GM06990 (cell line): ENCODE measurements around the gene GABRE.

ENCODE experiments used
- DNase-seq: peaks from one replicate; pipeline ENCODE4 v3.0.0-alpha.2; 2011; ENCODE audit not compliant: insufficient read length; ENCODE audit errors: extremely low read depth
- H3K27me3 ChIP-seq: replicated peaks from 2 replicates; pipeline ENCODE4 v1.6.0; 2011; ENCODE audit warnings: low read length; ENCODE audit not compliant: control insufficient read depth, insufficient read depth
- H3K36me3 ChIP-seq: 2 replicates; pipeline ENCODE4 v1.5.1; 2011; ENCODE audit warnings: low read length; ENCODE audit not compliant: control insufficient read depth, insufficient read depth
- H3K4me3 ChIP-seq: replicated peaks from 2 replicates; pipeline ENCODE4 v1.5.1; 2011; ENCODE audit warnings: low read depth, mild to moderate bottlenecking, control low read depth, low read length
- TF ChIP-seq, protein P1 (sequence below): IDR thresholded peaks from 2 replicates; pipeline ENCODE4 v1.5.1; 2011; ENCODE audit warnings: low read length, control low read depth, mild to moderate bottlenecking, inconsistent platforms; ENCODE audit not compliant: insufficient read depth, poor library complexity, severe bottlenecking

The GABRE gene

DNA sequence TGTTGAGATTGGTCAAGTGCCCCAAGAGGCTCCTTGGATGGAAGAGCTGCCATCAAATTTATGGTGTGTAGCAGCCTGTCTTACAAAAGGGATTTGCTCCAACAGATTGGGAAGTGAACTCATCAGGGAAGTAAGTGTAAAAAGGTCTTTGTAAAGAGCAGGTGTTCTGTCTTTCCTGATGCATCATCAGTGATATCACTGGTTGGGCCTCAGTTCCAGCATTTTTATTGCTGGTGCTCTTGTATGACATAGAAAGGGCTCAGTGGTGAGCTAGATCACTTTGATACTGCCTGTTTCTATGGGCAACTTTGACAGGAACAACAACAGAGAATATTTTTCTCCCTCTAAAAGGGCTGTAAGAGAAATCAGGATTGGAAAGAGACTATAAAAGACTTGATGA, 8.7 kb upstream of the GABRE start:
- DNase-seq, result no peak
- H3K36me3 ChIP-seq, result no peaks in the 10 kb centered on the region
- TF ChIP-seq, protein P1, sequence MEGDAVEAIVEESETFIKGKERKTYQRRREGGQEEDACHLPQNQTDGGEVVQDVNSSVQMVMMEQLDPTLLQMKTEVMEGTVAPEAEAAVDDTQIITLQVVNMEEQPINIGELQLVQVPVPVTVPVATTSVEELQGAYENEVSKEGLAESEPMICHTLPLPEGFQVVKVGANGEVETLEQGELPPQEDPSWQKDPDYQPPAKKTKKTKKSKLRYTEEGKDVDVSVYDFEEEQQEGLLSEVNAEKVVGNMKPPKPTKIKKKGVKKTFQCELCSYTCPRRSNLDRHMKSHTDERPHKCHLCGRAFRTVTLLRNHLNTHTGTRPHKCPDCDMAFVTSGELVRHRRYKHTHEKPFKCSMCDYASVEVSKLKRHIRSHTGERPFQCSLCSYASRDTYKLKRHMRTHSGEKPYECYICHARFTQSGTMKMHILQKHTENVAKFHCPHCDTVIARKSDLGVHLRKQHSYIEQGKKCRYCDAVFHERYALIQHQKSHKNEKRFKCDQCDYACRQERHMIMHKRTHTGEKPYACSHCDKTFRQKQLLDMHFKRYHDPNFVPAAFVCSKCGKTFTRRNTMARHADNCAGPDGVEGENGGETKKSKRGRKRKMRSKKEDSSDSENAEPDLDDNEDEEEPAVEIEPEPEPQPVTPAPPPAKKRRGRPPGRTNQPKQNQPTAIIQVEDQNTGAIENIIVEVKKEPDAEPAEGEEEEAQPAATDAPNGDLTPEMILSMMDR, result no peak
- H3K27me3 ChIP-seq, result no peaks in the 10 kb centered on the region
- no peak overlapping the region for H3K4me3 ChIP-seq

DNA sequence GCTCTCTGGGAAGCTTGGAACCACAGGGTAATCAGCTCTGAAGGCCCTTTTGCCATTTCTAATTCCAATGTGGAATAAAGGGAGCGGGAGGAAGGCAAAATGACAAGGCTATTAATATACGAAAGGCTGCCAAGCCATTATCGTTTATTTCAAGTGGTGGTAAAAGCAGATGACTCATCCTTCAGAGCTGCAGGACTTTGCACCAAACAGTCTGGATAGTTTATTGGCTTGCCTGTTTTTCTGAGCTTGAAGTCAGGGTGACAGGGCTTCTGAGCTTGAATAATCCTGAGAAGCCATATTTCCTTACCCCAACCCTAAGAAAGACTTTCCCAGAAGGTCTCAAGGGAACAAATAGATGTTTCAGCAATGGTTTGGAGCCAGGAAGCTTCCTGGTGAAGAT, 7.7 kb upstream of the GABRE start:
- DNase-seq, result no peak
- no peaks in the 10 kb centered on the region; the same call in 1 of the 2 replicates for H3K27me3 ChIP-seq
- H3K4me3 ChIP-seq, result no peak overlapping the region
- TF ChIP-seq, protein P1, result no peak
- H3K36me3 ChIP-seq, result no peaks in the 10 kb centered on the region

DNA sequence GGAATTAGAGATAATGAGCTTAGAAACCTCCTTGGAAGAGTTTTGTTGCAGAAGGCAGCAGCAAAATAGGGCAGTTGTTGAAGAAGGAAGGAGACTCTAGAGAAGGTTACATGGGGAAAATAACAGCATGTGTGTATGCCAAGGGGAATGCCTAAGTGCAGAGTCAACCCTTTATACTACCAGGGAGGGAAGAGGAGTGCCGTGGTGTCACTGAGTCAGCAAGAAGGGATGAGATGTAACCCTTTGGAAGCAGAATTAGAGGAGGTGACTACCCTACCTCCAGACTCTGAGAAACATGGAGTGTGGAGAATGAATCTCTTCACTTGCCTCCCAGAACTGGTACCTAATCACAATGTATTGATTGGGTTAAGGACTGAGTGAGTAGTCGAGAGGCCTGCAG, 6.7 kb upstream of the GABRE start:
- no peak for DNase-seq
- H3K36me3 ChIP-seq, result no peaks in the 10 kb centered on the region

DNA sequence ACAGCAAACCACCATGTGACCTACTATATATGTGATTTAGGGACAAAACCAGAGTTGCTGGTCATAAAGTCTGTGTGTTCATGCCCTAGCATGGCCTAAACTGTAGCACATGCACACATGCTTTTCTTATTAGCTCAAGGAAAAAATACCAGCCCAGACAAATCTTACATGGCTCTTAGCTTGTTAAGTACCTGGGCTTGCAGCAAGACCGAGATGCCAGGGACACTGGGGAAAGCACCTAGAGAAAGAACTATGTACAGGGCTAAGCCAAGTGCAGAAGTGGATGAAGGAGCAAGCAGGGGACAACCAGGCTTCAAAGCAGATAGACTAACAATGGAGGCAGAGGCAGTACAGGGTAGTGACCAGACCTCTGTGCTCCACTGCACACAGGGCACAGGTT, 3.4 kb upstream of the GABRE start:
- Histone ChIP-seq H3K27me3 (no peaks in the 10 kb centered on the region; the same call in 1 of the 2 replicates), H3K36me3 (no peaks in the 10 kb centered on the region), H3K4me3 (no peak overlapping the region)
- no peak for DNase-seq
- TF ChIP-seq, protein P1, result no peak

More for the DNA sequence above, 6.7 kb upstream of the GABRE start:
- TF ChIP-seq, protein P1, result no peak
- no peak overlapping the region for H3K4me3 ChIP-seq
- H3K27me3 ChIP-seq, result no peaks in the 10 kb centered on the region; the same call in 1 of the 2 replicates

DNA sequence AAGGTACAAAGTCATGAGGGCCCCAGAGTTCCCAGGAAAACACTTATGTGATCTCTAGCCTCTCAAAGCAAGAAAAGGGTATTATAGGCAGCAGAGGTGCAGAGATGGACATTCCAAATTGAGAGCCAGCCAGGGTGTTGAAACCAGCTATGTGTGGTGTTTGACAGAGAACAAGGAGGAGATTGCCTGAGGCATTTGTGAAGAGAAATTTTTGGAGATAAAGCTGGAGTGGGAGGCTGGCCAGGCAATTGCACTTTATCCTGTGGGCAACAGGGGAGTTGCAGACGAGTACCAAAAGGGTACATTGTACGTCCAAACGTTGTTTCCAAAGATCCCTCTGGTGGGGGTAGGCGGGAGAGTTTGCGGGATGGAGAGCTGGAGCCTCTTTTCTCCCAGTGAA, 2.5 kb upstream of the GABRE start:
- H3K27me3 ChIP-seq, result no peaks in the 10 kb centered on the region; the same call in 1 of the 2 replicates
- TF ChIP-seq, protein P1, result no peak
- H3K36me3 ChIP-seq, result no peaks in the 10 kb centered on the region
- no peak overlapping the region for H3K4me3 ChIP-seq
- no peak for DNase-seq

DNA sequence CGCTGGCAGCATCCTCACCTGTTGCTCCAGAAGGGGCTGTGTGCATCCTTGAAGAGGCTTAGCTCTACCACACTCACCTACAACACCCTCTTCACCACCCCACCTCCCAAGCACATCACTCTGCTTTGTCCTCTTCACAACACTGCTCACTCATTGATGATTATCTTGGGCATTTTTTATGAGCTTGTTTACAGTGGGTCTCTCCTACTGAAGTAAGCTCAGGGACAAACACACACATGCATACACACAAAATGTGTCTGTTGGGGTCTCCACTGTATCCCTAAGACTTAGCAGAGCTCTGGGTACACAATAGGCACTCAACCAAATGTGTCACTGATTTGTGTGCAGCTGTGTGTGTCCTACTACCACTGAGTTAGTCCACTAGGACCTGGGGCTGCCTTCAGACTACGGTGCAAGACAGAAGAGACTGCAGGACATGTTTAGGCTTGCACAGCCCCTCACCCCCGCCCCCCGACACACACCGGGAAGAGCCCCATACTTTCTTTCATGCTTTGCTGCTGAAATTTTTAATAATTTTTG, 1.3 kb upstream of the GABRE start:
- TF ChIP-seq, protein P1, result no peak
- no peak for DNase-seq
- no peaks in the 10 kb centered on the region for H3K36me3 ChIP-seq
- no peak overlapping the region for H3K4me3 ChIP-seq
- no peaks in the 10 kb centered on the region; the same call in 1 of the 2 replicates for H3K27me3 ChIP-seq
